Lung (tissue), 12 donors: ENCODE measurements around the gene AHCY. TPM values are rescaled to one million over a fixed set of nuclear protein-coding genes. Genes with fewer than 3 reads are reported as not detected.
"Not testable (repeated sequence)": the region's sequence is repeated elsewhere in the genome, so short reads cannot be mapped to it uniquely, and the experiment has no call there.

Experiments used
- ATAC-seq: fragments of 200-7000 bp; cut with Tn5 transposase; one replicate; pipeline ENCODE4 v1.9.1; 2020; ENCODE audit warnings: moderate number of reproducible peaks; ENCODE audit not compliant: insufficient read depth, low FRiP score
- DNase-seq, 3 donors: peaks; one replicate each; pipeline ENCODE4 v3.0.0-alpha.2; 2013 to 2017
- H3K27ac ChIP-seq, 2 donors: one replicate each; pipeline ENCODE4 v1.5.1; 2013; ENCODE audit warnings: mild to moderate bottlenecking in 2 of 2, moderate library complexity in 2 of 2, control low read depth in 1 of 2, inconsistent platforms in 1 of 2, low read depth in 1 of 2, low read length in 1 of 2
- H3K27me3 ChIP-seq, 3 donors: one replicate each; pipeline ENCODE4 v1.5.1; 2013; ENCODE audit warnings: low read length in 2 of 3; ENCODE audit not compliant: control insufficient read depth in 3 of 3, insufficient read depth in 3 of 3
- H3K36me3 ChIP-seq, 4 donors: one replicate each; pipeline ENCODE4 v1.5.1; 2013; ENCODE audit warnings: low read length in 4 of 4, mild to moderate bottlenecking in 1 of 4, moderate library complexity in 1 of 4; ENCODE audit not compliant: control insufficient read depth in 4 of 4, insufficient read depth in 4 of 4
- H3K4me1 ChIP-seq, 5 donors: one replicate each; pipeline ENCODE4 v1.5.1; 2013; ENCODE audit warnings: low read length in 5 of 5, mild to moderate bottlenecking in 2 of 5, moderate library complexity in 1 of 5; ENCODE audit not compliant: control insufficient read depth in 5 of 5, insufficient read depth in 5 of 5
- H3K4me3 ChIP-seq: one replicate; pipeline ENCODE4 v1.5.1; 2013; ENCODE audit warnings: mild to moderate bottlenecking, control low read depth, moderate library complexity
- H3K9ac ChIP-seq, 2 donors: one replicate each; pipeline ENCODE4 v1.5.1; 2013; ENCODE audit warnings: low read length in 2 of 2, control low read depth in 1 of 2; ENCODE audit not compliant: insufficient read depth in 1 of 2
- H3K9me3 ChIP-seq, 4 donors: one replicate each; pipeline ENCODE4 v1.5.1; 2013; ENCODE audit warnings: low read length in 3 of 4, mild to moderate bottlenecking in 1 of 4, moderate library complexity in 1 of 4; ENCODE audit not compliant: control insufficient read depth in 4 of 4, insufficient read depth in 3 of 4
- WGBS, 2 donors: extraction: QIAGEN DNeasy Blood & Tissue Kit; methylation state at CpG; one replicate each; pipeline ENCODE4 v1.1.7; 2013; 5-methylcytosine and 5-hydroxymethylcytosine counted together
- polyA plus RNA-seq, 2 donors: library from polyadenylated mRNA; stranded (reverse); fragments of 200-250 nt; gene quantifications; one replicate each; pipeline ENCODE4 v1.2.1, GENCODE V29; 2013
- total RNA-seq, 2 donors: library from RNA; depleted of rRNA in 1 of 2; stranded (reverse); fragments of >200 nt in 1 of 2; gene quantifications; one replicate each; pipeline ENCODE4 v1.2.1, GENCODE V29; 2014 to 2021
- TF ChIP-seq, protein P1 (sequence below): IDR thresholded peaks from 2 replicates; pipeline ENCODE4 v1.5.1; 2012; ENCODE audit warnings: mild to moderate bottlenecking; ENCODE audit errors: control extremely low read depth, extremely low read depth
- donor health status: control.
- donor health status: control.
- donor health status: Bipolar disorder and iron deficiency.
- donor health status: healthy.
- donor health status: DM: yes; HTN: yes; CAD: no.

The AHCY gene
- total and polyA plus RNA-seq, 4 donors, result 40.2 to 116 (median 105) TPM

DNA sequence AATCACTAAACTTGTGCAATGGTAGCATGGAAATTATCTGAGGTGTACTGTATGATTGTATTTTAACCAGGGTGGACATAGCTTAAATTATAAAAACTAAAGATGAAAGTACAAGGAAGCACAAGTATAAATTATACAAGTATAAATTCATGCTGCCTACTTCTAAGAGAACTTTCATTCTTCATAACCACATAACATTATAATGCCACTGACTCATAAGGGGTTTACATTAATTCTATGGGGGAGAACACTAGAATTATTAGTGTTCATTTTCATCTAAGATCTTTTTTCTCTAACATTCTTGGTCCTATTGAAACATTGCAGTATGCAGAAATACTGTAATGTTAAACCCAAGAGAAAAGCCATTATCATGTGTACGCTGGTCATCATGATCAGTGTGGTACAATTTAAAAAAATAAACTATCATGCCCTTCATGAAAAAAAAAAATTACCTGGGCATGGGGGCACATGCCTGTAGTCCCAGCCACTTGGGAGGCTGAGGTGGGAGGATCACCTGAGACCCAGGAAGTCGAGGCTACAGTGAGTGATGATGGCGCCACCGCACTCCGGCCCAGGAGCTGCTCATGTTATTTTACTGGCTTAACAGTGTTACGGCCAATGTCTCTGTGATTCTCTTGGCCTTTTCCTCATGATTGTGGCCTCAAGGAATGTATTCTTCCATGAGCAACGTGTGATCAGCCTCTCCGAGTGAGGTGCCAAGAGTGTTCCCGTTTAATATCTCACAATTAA lies 25.9 kb upstream of the AHCY start:
- no peak for ATAC-seq

DNA sequence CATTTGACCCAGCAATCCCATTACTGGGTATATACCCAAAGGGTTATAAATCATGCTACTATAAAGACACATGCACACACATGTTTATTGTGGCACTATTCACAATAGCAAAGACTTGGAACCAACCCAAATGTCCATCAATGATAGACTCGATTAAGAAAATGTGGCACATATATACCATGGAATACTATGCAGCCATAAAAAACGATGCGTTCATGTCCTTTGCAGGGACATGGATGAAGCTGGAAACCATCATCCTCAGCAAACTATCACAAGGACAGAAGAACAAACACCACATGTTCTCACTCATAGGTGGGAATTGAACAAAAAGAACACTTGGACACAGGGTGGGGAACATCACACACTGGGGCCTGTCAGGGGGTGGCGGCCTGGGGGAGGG lies 25.1 kb upstream of the AHCY start:
- not testable (repeated sequence) for H3K4me1 ChIP-seq, ATAC-seq
- WGBS, 2 donors, result 91% methylated on average over 4 of the region's 4 CpGs

More for the DNA sequence above, 25.9 kb upstream of the AHCY start:
- no peak for DNase-seq
- no peak overlapping the region for H3K27ac ChIP-seq
- H3K27me3 ChIP-seq, result no peaks in the 10 kb centered on the region
- H3K4me1 ChIP-seq, result peaks cover 0 to 5% (median 0%) of the 10 kb centered on the region in 5 donors
- no peak overlapping the region for H3K9ac ChIP-seq
- WGBS, 2 donors, result 88 to 94% methylated on average over 9 of the region's 9 CpGs
- no peak overlapping the region for H3K4me3 ChIP-seq
- TF ChIP-seq, protein P1, sequence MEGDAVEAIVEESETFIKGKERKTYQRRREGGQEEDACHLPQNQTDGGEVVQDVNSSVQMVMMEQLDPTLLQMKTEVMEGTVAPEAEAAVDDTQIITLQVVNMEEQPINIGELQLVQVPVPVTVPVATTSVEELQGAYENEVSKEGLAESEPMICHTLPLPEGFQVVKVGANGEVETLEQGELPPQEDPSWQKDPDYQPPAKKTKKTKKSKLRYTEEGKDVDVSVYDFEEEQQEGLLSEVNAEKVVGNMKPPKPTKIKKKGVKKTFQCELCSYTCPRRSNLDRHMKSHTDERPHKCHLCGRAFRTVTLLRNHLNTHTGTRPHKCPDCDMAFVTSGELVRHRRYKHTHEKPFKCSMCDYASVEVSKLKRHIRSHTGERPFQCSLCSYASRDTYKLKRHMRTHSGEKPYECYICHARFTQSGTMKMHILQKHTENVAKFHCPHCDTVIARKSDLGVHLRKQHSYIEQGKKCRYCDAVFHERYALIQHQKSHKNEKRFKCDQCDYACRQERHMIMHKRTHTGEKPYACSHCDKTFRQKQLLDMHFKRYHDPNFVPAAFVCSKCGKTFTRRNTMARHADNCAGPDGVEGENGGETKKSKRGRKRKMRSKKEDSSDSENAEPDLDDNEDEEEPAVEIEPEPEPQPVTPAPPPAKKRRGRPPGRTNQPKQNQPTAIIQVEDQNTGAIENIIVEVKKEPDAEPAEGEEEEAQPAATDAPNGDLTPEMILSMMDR, result no peak
- no peaks in the 10 kb centered on the region for H3K36me3 ChIP-seq
- no peaks in the 10 kb centered on the region for H3K9me3 ChIP-seq

DNA sequence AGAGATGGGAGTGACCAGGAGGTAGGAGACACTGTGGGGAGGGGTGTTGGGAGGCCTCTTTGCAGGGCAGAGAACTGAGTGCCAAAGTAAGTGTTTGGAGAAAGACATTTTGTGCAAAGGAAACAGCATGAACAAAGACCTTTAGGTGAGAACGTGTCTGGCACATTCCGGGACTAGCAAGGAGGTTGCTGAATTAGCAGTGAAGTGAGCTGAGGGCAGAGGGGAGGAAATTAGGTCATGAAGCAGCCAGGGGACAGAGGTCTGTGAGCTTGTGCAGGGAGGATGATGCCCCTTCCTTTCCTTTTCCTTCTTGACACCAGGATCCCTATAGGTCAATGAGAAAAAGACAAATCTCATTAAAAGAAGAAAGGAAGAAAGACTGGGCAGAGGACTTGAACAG lies 21.4 kb upstream of the AHCY start:
- no peak overlapping the region for H3K9ac ChIP-seq
- WGBS, 2 donors, result 28 to 47% methylated on average over 2 of the region's 2 CpGs
- TF ChIP-seq, protein P1, result no peak
- H3K27ac ChIP-seq, result no peak overlapping the region
- no peaks in the 10 kb centered on the region for H3K36me3 ChIP-seq
- H3K4me3 ChIP-seq, result no peak overlapping the region
- no peak for ATAC-seq
- no peaks in the 10 kb centered on the region for H3K9me3 ChIP-seq
- H3K4me1 ChIP-seq, result peaks cover 0 to 5% (median 0%) of the 10 kb centered on the region in 5 donors
- peak in 2 of 3 donors; percentile 11 to 44 for DNase-seq
- H3K27me3 ChIP-seq, result no peaks in the 10 kb centered on the region

More for the DNA sequence above, 25.1 kb upstream of the AHCY start:
- not testable (repeated sequence) for H3K27me3 ChIP-seq, H3K27ac ChIP-seq, H3K4me3 ChIP-seq, H3K9ac ChIP-seq, H3K36me3 ChIP-seq, H3K9me3 ChIP-seq, DNase-seq

DNA sequence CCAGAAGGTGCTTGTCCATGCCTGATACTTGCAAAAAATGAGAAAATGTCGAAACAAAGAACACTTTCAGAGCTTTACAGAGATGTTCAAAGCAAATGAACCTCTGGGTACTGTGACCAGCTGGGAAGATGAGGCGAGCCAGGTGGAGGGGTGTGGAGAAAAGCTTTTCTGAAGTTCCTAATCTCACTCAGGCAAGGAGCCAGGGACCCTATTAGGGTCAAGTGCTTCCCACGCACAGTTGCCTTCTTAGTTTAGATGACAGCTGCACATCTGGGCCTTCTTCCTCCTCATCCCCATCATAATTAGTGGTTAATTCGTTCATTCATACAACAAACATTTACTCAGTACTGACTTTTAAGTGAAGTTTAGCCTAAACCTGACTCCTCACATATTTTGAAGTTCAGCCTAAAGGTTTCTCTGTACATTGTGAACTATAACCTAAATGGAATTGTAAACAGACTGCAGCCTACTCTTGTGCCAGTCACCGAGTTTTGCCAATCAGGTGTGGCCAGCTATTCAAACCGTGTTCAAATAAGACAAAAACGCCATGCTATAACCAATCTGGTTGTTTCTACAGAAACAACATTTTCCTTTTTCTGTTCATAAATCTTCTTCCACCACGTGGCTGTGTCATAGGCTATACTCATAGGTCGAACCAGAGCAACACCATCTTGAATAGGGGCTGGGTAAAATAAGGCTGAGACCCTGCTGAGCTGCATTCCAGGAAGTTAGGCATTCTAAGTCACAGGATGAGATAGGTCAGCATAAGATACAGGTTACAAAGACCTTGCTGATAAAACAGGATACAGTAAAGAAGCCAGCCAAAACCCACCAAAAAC lies 19.3 kb upstream of the AHCY start:
- H3K27ac ChIP-seq, result no peak overlapping the region
- DNase-seq (peak in 1 of 3 donors; percentile 9), ATAC-seq (no peak)
- H3K9ac ChIP-seq, result no peak overlapping the region
- H3K36me3 ChIP-seq, result no peaks in the 10 kb centered on the region
- H3K9me3 ChIP-seq, result no peaks in the 10 kb centered on the region
- WGBS, 2 donors, result 67 to 79% methylated on average over 9 of the region's 9 CpGs
- no peaks in the 10 kb centered on the region for H3K27me3 ChIP-seq
- H3K4me3 ChIP-seq, result no peak overlapping the region
- TF ChIP-seq, protein P1, result no peak
- peaks cover 0 to 5% (median 0%) of the 10 kb centered on the region in 5 donors for H3K4me1 ChIP-seq
